ENCODE results near the gene ZDHHC21. TPM values are rescaled to one million over a fixed set of nuclear protein-coding genes. Genes with fewer than 3 reads are reported as not detected.

ZDHHC21 gene
- total and polyA plus RNA-seq, 2 donors (not counting 3 experiments of a cell fraction or from before 2014, with no cell fraction given): 7.2 to 25.9 TPM

DNA sequence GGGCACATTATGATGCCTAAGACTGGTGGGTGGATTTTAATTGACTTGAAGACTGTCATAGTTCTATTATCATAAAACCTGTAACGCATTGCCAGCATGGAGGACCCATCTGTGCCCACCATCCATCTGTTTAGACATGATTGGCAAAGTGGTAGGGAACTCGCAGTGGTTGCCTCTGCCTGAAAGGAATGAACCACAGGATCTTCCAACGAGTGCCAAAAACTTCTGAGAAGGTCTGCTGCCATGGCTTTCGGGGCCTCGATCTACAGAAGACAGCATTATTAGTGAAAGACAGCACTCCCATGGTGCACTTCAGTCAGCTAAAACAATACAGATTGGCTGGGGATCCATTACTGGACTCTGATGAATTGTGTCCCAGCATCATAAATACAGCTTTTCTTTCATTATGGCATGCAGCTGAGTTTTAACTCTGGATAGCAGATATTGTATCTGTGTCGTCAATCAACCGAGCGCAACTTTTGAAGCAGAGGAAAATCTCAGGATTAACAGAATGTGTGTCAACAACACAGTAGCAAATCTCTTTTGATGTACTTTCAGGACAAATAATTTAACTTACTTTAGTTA, 74.3 kb downstream of the ZDHHC21 start:
- Histone ChIP-seq H3K79me2 (ENCODE audit: control insufficient read depth, insufficient read depth, low read length) (peaks cover 5% of the 10 kb centered on the region), H3K36me3 (ENCODE audit: control insufficient read depth in 2 of 2, extremely low read depth in 1 of 2, insufficient read depth in 2 of 2, low read length in 2 of 2) (peaks cover 0 to 9% of the 10 kb centered on the region in 2 experiments), H3K4me3 (replicated peaks in 1 of 3; ENCODE audit: insufficient read depth in 1 of 3, low read depth in 1 of 3, low read length in 3 of 3) (no peak overlapping the region), H3K27me3 (ENCODE audit: control insufficient read depth in 2 of 2, insufficient read depth in 2 of 2, low read length in 2 of 2) (no peaks in the 10 kb centered on the region), H3K9me1 (replicated peaks; ENCODE audit: control insufficient read depth, extremely low read depth, insufficient read depth, low read length) (no peaks in the 10 kb centered on the region), H3K9ac (replicated peaks; ENCODE audit: extremely low read depth, insufficient read depth, low read length) (no peak overlapping the region), H2AFZ (ENCODE audit: low read depth, low read length) (no peak overlapping the region), H3K9me3 (replicated peaks; ENCODE audit: control insufficient read depth, insufficient read depth, low read length) (no peaks in the 10 kb centered on the region), H3K4me2 (ENCODE audit: insufficient read depth, low read length) (no peak overlapping the region), H3K4me1 (ENCODE audit: control insufficient read depth, extremely low read depth, insufficient read depth, low read length) (no peaks in the 10 kb centered on the region), H3K27ac (ENCODE audit: insufficient read depth, low read depth, low read length) (no peak overlapping the region), H4K20me1 (replicated peaks; ENCODE audit: control insufficient read depth, extremely low read depth, insufficient read depth, low read length) (no peaks in the 10 kb centered on the region)
- FAIRE-seq (no peak), DNase-seq (ENCODE audit: low read depth, low spot score) (no peak)
- CTCF ChIA-PET: interaction anchor here (0.6 to 0.9 kb wide), 3 partner anchors 34 to 151 kb away, joined by 3 to 5 read pairs (median 3); no protein-coding TSS in a partner anchor
- BruUV-seq (replicated peaks): no TSS peak
- intact Hi-C loops (cut with micrococcal nuclease): loop anchor here (5.0 kb wide), 4 partner anchors 38 to 518 kb away; partner anchors contain the start of gene ZDHHC21
- TF ChIP-seq, protein P1, sequence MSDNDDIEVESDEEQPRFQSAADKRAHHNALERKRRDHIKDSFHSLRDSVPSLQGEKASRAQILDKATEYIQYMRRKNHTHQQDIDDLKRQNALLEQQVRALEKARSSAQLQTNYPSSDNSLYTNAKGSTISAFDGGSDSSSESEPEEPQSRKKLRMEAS (IDR thresholded peaks at IDR 0.05; ENCODE audit: insufficient read depth, insufficient read length): no peak
- TF ChIP-seq, protein P2, sequence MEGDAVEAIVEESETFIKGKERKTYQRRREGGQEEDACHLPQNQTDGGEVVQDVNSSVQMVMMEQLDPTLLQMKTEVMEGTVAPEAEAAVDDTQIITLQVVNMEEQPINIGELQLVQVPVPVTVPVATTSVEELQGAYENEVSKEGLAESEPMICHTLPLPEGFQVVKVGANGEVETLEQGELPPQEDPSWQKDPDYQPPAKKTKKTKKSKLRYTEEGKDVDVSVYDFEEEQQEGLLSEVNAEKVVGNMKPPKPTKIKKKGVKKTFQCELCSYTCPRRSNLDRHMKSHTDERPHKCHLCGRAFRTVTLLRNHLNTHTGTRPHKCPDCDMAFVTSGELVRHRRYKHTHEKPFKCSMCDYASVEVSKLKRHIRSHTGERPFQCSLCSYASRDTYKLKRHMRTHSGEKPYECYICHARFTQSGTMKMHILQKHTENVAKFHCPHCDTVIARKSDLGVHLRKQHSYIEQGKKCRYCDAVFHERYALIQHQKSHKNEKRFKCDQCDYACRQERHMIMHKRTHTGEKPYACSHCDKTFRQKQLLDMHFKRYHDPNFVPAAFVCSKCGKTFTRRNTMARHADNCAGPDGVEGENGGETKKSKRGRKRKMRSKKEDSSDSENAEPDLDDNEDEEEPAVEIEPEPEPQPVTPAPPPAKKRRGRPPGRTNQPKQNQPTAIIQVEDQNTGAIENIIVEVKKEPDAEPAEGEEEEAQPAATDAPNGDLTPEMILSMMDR (IDR thresholded peaks at IDR 0.05; ENCODE audit: extremely low read depth in 1 of 2, insufficient read depth in 1 of 2, low read depth in 1 of 2, low read length in 2 of 2): no peak
- no peak for TF ChIP-seq POLR2A (IDR thresholded peaks at IDR 0.05; ENCODE audit: low read depth, low read length)
- no peak for TF ChIP-seq EZH2 (IDR thresholded peaks at IDR 0.05; ENCODE audit: borderline replicate concordance, low read depth, low read length, severe bottlenecking)
- TF ChIP-seq GATA2 (IDR thresholded peaks at IDR 0.05; ENCODE audit: insufficient read depth, insufficient read length, low read depth, low read length): no peak
- no peak for TF ChIP-seq JUN (IDR thresholded peaks at IDR 0.05; ENCODE audit: borderline replicate concordance, insufficient read depth, insufficient read length, low read depth)
- no peak for TF ChIP-seq FOS (IDR thresholded peaks at IDR 0.05; ENCODE audit: borderline replicate concordance, insufficient read depth, low read length)
- TF ChIP-seq POLR2AphosphoS5 (IDR thresholded peaks at IDR 0.05; ENCODE audit: insufficient read depth, low read depth, low read length): no peak
- no peak for TF ChIP-seq MYC (IDR thresholded peaks at IDR 0.05; ENCODE audit: low read depth, low read length)
- POLR2A ChIA-PET: no interaction called here
- dilution Hi-C loops (cut with MboI; ENCODE audit: extremely low pct_ligation_motif_present, low sequenced_read_pairs): no loop called here
